ENCODE measurements around the gene ZMIZ1.
A peak's percentile ranks its signal among the peaks of the same experiment; 100 is the strongest.

Gene ZMIZ1

GRCh38 chr10:79071396-79071923 lies 2.7 kb downstream of the ZMIZ1 start:
- Histone ChIP-seq H3K9me3 (ENCODE audit: insufficient read depth, low read depth, low read length) (no peaks in the 10 kb centered on the region), H3K9ac (ENCODE audit: low read depth, low read length) (peak overlapping the region; percentile 82), H3K27me3 (ENCODE audit: insufficient read depth, low read length) (peaks cover 14% of the 10 kb centered on the region; the same call in 1 of the 2 replicates), H3K4me3 (ENCODE audit: low read length) (peak overlapping the region; percentile 96), H3K27ac (ENCODE audit: low read length) (no peak overlapping the region), H3K4me1 (ENCODE audit: insufficient read depth, low read length) (peaks cover 34% of the 10 kb centered on the region), H3K36me3 (ENCODE audit: insufficient read depth, low read depth, low read length) (no peaks in the 10 kb centered on the region)

GRCh38 chr10:79072041-79072441 lies 3.3 kb downstream of the ZMIZ1 start:
- Histone ChIP-seq H3K9ac (ENCODE audit: low read depth, low read length) (peak overlapping the region; percentile 82; the same call in 1 of the 2 replicates), H3K36me3 (ENCODE audit: insufficient read depth, low read depth, low read length) (no peaks in the 10 kb centered on the region), H3K27ac (ENCODE audit: low read length) (no peak overlapping the region), H3K4me3 (ENCODE audit: low read length) (peak overlapping the region; percentile 96), H3K4me1 (ENCODE audit: insufficient read depth, low read length) (peaks cover 31% of the 10 kb centered on the region), H3K9me3 (ENCODE audit: insufficient read depth, low read depth, low read length) (no peaks in the 10 kb centered on the region), H3K27me3 (ENCODE audit: insufficient read depth, low read length) (peaks cover 10% of the 10 kb centered on the region; the same call in 1 of the 2 replicates)

- Histone ChIP-seq H3K36me3 (ENCODE audit: insufficient read depth, low read depth, low read length) (no peaks in the 10 kb centered on the region), H3K9me3 (ENCODE audit: insufficient read depth, low read depth, low read length) (no peaks in the 10 kb centered on the region), H3K27me3 (ENCODE audit: insufficient read depth, low read length) (peaks cover 2% of the 10 kb centered on the region; the same call in 1 of the 2 replicates), H3K4me3 (ENCODE audit: low read length) (no peak overlapping the region), H3K9ac (ENCODE audit: low read depth, low read length) (no peak overlapping the region), H3K27ac (ENCODE audit: low read length) (no peak overlapping the region), H3K4me1 (ENCODE audit: insufficient read depth, low read length) (peaks cover 31% of the 10 kb centered on the region)
Measured at GRCh38 chr10:79072994-79073645, 4.4 kb downstream of the ZMIZ1 start.

- Histone ChIP-seq H3K9me3 (ENCODE audit: insufficient read depth, low read depth, low read length) (no peaks in the 10 kb centered on the region), H3K4me1 (ENCODE audit: insufficient read depth, low read length) (peaks cover 36% of the 10 kb centered on the region), H3K36me3 (ENCODE audit: insufficient read depth, low read depth, low read length) (no peaks in the 10 kb centered on the region), H3K27ac (ENCODE audit: low read length) (no peak overlapping the region), H3K4me3 (ENCODE audit: low read length) (no peak overlapping the region), H3K9ac (ENCODE audit: low read depth, low read length) (no peak overlapping the region), H3K27me3 (ENCODE audit: insufficient read depth, low read length) (no peaks in the 10 kb centered on the region; the same call in 1 of the 2 replicates)
Measured at GRCh38 chr10:79073784-79074432, 5.1 kb downstream of the ZMIZ1 start.

GRCh38 chr10:79074732-79075131 lies 6.0 kb downstream of the ZMIZ1 start:
- H3K9me3 ChIP-seq (ENCODE audit: insufficient read depth, low read depth, low read length): no peaks in the 10 kb centered on the region
- no peak overlapping the region for H3K9ac ChIP-seq (ENCODE audit: low read depth, low read length)
- H3K4me1 ChIP-seq (ENCODE audit: insufficient read depth, low read length): peaks cover 39% of the 10 kb centered on the region
- no peaks in the 10 kb centered on the region for H3K36me3 ChIP-seq (ENCODE audit: insufficient read depth, low read depth, low read length)
- no peaks in the 10 kb centered on the region; the same call in 1 of the 2 replicates for H3K27me3 ChIP-seq (ENCODE audit: insufficient read depth, low read length)
- H3K27ac ChIP-seq (ENCODE audit: low read length): no peak overlapping the region
- no peak overlapping the region for H3K4me3 ChIP-seq (ENCODE audit: low read length)

GRCh38 chr10:79075418-79075817 lies 6.7 kb downstream of the ZMIZ1 start:
- no peaks in the 10 kb centered on the region for H3K9me3 ChIP-seq (ENCODE audit: insufficient read depth, low read depth, low read length)
- peaks cover 39% of the 10 kb centered on the region for H3K4me1 ChIP-seq (ENCODE audit: insufficient read depth, low read length)
- no peak overlapping the region for H3K27ac ChIP-seq (ENCODE audit: low read length)
- H3K27me3 ChIP-seq (ENCODE audit: insufficient read depth, low read length): no peaks in the 10 kb centered on the region; the same call in 1 of the 2 replicates
- no peak overlapping the region for H3K4me3 ChIP-seq (ENCODE audit: low read length)
- H3K36me3 ChIP-seq (ENCODE audit: insufficient read depth, low read depth, low read length): no peaks in the 10 kb centered on the region
- no peak overlapping the region for H3K9ac ChIP-seq (ENCODE audit: low read depth, low read length)

- no peak overlapping the region for H3K9ac ChIP-seq (ENCODE audit: low read depth, low read length)
- no peaks in the 10 kb centered on the region for H3K9me3 ChIP-seq (ENCODE audit: insufficient read depth, low read depth, low read length)
- H3K27ac ChIP-seq (ENCODE audit: low read length): no peak overlapping the region
- H3K36me3 ChIP-seq (ENCODE audit: insufficient read depth, low read depth, low read length): no peaks in the 10 kb centered on the region
- H3K4me1 ChIP-seq (ENCODE audit: insufficient read depth, low read length): peaks cover 37% of the 10 kb centered on the region
- H3K4me3 ChIP-seq (ENCODE audit: low read length): no peak overlapping the region
- H3K27me3 ChIP-seq (ENCODE audit: insufficient read depth, low read length): no peaks in the 10 kb centered on the region
Measured at GRCh38 chr10:79077488-79078173, 8.9 kb downstream of the ZMIZ1 start.

- H3K27ac ChIP-seq (ENCODE audit: low read length): no peak overlapping the region
- H3K9me3 ChIP-seq (ENCODE audit: insufficient read depth, low read depth, low read length): no peaks in the 10 kb centered on the region
- H3K4me3 ChIP-seq (ENCODE audit: low read length): no peak overlapping the region
- no peaks in the 10 kb centered on the region for H3K27me3 ChIP-seq (ENCODE audit: insufficient read depth, low read length)
- H3K9ac ChIP-seq (ENCODE audit: low read depth, low read length): no peak overlapping the region
- no peaks in the 10 kb centered on the region for H3K36me3 ChIP-seq (ENCODE audit: insufficient read depth, low read depth, low read length)
- H3K4me1 ChIP-seq (ENCODE audit: insufficient read depth, low read length): peaks cover 31% of the 10 kb centered on the region
Measured at GRCh38 chr10:79078367-79079053, 9.7 kb downstream of the ZMIZ1 start.

GRCh38 chr10:79079054-79079397 lies 10.3 kb downstream of the ZMIZ1 start:
- Histone ChIP-seq H3K27me3 (ENCODE audit: insufficient read depth, low read length) (no peaks in the 10 kb centered on the region), H3K9me3 (ENCODE audit: insufficient read depth, low read depth, low read length) (no peaks in the 10 kb centered on the region), H3K36me3 (ENCODE audit: insufficient read depth, low read depth, low read length) (no peaks in the 10 kb centered on the region), H3K27ac (ENCODE audit: low read length) (no peak overlapping the region), H3K9ac (ENCODE audit: low read depth, low read length) (no peak overlapping the region), H3K4me1 (ENCODE audit: insufficient read depth, low read length) (peaks cover 35% of the 10 kb centered on the region), H3K4me3 (ENCODE audit: low read length) (no peak overlapping the region)

- Histone ChIP-seq H3K4me3 (ENCODE audit: low read length) (no peak overlapping the region), H3K9me3 (ENCODE audit: insufficient read depth, low read depth, low read length) (no peaks in the 10 kb centered on the region), H3K27me3 (ENCODE audit: insufficient read depth, low read length) (no peaks in the 10 kb centered on the region), H3K27ac (ENCODE audit: low read length) (no peak overlapping the region), H3K9ac (ENCODE audit: low read depth, low read length) (no peak overlapping the region), H3K4me1 (ENCODE audit: insufficient read depth, low read length) (peaks cover 39% of the 10 kb centered on the region), H3K36me3 (ENCODE audit: insufficient read depth, low read depth, low read length) (no peaks in the 10 kb centered on the region)
Measured at GRCh38 chr10:79079490-79080355, 11.0 kb downstream of the ZMIZ1 start.

All from iPS-20b (cell line).